ENCODE measurements around the gene ACOXL.

DNA sequence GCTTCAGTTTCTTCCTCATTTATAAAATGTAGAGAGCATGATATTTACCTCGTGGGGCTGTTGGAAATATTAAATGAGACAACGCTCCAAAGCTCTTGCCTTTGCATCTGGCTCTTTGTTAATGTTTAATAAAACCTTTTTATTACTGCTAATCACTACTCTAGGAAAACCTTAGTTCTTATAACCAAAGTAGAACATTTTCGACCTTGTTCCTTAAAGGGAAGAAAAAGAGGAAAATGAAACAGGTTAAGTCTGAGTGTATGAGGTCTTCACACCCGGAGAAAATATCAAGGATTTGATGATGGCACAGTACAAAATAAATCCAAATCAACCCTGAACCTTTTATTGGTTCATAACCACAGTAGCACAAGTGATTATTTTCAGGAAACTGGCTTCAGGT, 301.8 kb downstream of the ACOXL start:
- TF ChIP-seq, protein P1, sequence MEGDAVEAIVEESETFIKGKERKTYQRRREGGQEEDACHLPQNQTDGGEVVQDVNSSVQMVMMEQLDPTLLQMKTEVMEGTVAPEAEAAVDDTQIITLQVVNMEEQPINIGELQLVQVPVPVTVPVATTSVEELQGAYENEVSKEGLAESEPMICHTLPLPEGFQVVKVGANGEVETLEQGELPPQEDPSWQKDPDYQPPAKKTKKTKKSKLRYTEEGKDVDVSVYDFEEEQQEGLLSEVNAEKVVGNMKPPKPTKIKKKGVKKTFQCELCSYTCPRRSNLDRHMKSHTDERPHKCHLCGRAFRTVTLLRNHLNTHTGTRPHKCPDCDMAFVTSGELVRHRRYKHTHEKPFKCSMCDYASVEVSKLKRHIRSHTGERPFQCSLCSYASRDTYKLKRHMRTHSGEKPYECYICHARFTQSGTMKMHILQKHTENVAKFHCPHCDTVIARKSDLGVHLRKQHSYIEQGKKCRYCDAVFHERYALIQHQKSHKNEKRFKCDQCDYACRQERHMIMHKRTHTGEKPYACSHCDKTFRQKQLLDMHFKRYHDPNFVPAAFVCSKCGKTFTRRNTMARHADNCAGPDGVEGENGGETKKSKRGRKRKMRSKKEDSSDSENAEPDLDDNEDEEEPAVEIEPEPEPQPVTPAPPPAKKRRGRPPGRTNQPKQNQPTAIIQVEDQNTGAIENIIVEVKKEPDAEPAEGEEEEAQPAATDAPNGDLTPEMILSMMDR (IDR thresholded peaks at IDR 0.05; ENCODE audit: low read depth, low read length, poor library complexity, severe bottlenecking), result no peak
- TF ChIP-seq EZH2phosphoT487 (IDR thresholded peaks at IDR 0.05; ENCODE audit: borderline replicate concordance, low read length), result no peak
